HL-60/S4 (cell line): ENCODE results near the gene ZRANB3.
"Not testable (repeated sequence)": the region's sequence is repeated elsewhere in the genome, so short reads cannot be mapped to it uniquely, and the experiment has no call there.

Experiments used
- in situ Hi-C: fragments of 300-500 bp; cut with MboI; formaldehyde crosslinking; loops from 2 replicates; pipeline ENCODE4 v1.14.3; 2022; ENCODE audit warnings: low sequenced_read_pairs

Gene ZRANB3

GRCh38 chr2:135494503-135494902 is 36.5 kb downstream of the ZRANB3 start:
- in situ Hi-C loops, result no loop called here

GRCh38 chr2:135490376-135490775 is 40.6 kb downstream of the ZRANB3 start:
- in situ Hi-C loops, result no loop called here

DNA sequence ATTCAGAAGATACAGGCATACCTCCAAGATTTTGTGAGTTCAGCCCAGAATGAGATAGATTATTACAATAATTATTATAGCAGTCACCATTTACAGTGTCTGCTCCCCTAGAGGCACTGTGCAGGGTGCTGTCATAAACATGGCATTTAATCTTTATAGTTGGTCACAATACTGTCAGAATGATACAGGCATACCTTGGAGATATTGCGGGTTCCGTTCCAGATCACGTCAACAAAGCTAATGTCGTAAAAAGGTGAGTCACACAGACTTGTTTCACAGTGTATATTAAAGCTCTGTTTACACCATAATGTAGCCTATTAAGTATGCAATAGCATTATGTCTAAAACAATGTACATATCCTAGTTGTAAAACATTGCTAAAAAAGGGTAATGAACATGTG is 45.6 kb downstream of the ZRANB3 start:
- in situ Hi-C loops, result no loop called here

- in situ Hi-C loops, result no loop called here
Observed at GRCh38 chr2:135475128-135475527, 55.9 kb downstream of the ZRANB3 start.

GRCh38 chr2:135473567-135473966 is 57.5 kb downstream of the ZRANB3 start:
- in situ Hi-C loops, result loop anchor here (25.0 kb wide), 1 partner anchor 239 kb away; no protein-coding TSS in a partner anchor

GRCh38 chr2:135471106-135471505 is 59.9 kb downstream of the ZRANB3 start:
- in situ Hi-C loops, result loop anchor here (25.0 kb wide), 1 partner anchor 241 kb away; no protein-coding TSS in a partner anchor

- in situ Hi-C loops, result loop anchor here (25.0 kb wide), 1 partner anchor 255 kb away; no protein-coding TSS in a partner anchor
Observed at GRCh38 chr2:135457279-135457678, 73.7 kb downstream of the ZRANB3 start.

DNA sequence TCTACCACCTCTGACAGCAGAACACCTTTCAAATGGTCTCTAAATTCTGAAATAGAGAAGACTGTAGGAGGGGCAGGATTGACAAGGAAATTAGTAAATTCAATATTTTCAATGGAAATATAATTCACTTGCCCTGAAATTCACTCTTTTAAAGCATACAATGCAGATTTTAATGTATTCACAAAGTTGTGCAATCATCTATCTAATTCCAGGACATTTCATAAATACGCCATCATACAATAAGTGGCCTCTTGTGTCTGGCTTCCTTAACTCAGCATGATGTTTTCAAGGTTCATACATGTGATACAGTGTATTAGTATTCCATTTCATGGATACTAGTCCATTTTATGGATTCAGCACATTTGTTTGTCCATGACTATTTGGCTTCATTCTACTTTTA is 74.2 kb downstream of the ZRANB3 start:
- in situ Hi-C loops, result loop anchor here (25.0 kb wide), 1 partner anchor 255 kb away; no protein-coding TSS in a partner anchor

- in situ Hi-C loops, result loop anchor here (25.0 kb wide), 1 partner anchor 256 kb away; no protein-coding TSS in a partner anchor
Observed at GRCh38 chr2:135456431-135456830, 74.6 kb downstream of the ZRANB3 start.

DNA sequence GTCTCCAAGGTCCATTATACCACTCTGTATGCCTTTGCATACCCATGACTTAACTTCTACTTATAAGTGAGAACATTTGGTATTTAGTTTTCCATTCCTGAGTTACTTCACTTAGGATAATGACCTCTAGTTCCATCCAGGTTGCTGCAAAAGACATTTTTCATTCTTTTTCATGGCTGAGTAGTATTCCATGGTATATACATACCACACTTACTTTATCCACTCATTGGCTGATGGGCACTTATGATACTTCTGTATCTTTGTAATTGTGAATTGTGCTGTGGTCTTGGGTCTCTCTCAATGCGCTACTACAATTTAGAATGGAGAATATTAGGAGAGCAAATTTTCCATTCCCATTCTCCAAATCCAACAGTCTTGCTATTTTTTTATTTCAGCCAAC is 76.4 kb downstream of the ZRANB3 start:
- in situ Hi-C loops, result loop anchor here (25.0 kb wide), 1 partner anchor 258 kb away; no protein-coding TSS in a partner anchor

DNA sequence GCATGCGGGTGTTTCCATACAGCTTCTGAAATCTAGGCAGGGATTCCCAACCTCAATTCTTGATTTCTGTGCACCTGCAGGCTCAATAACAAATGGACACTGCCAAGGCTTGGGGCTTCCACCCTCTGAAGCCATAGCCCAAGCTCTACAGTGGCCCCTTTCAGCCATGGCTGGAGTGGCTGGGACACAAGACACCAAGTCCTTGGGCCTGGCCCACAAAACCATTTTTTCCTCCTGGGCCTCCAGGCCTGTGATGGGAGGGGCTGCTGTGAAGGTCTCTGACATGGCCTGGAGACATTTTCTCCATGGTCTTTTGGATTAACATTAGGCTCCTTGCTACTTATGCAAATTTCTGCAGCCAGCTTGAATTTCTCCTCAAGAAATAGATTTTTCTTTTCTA is 78.0 kb downstream of the ZRANB3 start:
- in situ Hi-C loops, result loop anchor here (25.0 kb wide), 1 partner anchor 259 kb away; no protein-coding TSS in a partner anchor

DNA sequence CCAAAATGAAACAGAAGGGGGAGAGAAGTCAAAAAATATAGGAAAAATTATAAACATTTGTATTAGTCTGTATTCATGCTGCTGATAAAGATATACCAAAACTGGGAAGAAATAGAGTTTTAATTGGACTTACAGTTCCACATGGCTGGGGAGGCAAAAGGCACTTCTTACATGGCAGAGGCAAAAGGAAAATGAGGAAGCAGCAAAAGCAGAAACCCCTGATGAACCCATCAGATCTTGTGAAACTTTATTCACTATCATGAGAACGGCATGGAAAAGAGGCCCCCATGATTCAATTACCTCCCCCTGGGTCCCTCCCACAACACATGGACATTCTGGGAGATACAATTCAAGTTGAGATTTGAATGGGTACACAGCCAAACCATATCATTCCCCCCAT is 79.1 kb downstream of the ZRANB3 start:
- in situ Hi-C loops, result loop anchor here (25.0 kb wide), 1 partner anchor 260 kb away; no protein-coding TSS in a partner anchor

DNA sequence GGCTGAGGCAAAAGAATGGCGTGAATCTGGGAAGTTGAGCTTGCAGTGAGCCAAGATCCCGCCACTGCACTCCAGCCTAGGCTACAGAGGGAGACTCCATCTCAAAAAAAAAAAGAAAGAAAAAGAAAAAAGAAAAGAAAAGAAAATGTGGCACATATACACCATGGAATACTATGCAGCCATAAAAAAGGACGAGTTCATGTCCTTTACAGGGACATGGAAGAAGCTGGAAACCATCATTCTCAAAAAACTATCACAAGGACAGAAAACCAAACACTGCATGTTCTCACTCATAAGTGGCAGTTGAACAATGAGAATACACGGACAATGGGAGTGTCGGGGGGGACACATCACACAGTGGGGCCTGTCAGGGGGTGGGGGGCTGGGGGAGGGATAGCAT is 88.0 kb downstream of the ZRANB3 start:
- in situ Hi-C loops, result not testable (repeated sequence)

DNA sequence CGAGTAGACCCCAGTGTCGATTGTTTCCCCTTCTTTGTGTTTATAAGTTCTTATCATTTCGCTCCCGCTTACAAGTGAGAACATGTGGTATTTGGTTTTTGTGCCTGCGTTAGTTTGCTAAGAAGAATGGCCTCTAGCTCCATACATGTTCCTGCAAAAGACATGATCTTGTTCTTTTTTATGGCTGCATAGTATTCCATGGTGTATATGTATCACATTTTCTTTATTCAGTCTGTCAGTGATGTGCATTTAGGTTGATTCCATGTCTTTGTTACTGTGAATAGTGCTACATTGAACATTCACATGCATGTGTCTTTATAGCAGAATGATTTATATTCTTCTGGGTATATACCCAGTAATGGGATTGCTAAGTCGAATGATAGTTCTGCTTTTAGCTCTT is 95.9 kb downstream of the ZRANB3 start:
- in situ Hi-C loops, result not testable (repeated sequence)

- in situ Hi-C loops, result no loop called here
Observed at GRCh38 chr2:135424849-135425248, 106.2 kb downstream of the ZRANB3 start.

DNA sequence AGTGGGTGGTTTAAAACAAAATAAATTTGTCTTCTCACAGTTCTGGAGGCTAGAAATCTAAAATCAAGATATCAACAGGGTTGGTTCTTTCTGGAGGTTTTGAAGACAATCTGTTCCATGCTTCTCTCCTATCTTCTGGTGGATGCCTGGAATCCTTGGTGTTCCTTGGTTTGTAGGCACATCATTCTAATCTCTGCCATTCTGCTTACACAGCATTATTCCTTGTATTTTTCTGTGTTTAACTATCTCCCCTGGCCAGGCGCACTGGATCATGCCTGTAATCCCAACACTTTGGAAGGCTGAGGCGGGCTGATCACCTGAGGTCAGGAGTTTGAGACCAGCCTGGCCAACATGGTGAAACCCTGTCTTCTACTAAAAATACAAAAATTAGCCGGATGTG is 108.1 kb downstream of the ZRANB3 start:
- in situ Hi-C loops, result no loop called here

- in situ Hi-C loops, result no loop called here
Observed at GRCh38 chr2:135411646-135412045, 119.4 kb downstream of the ZRANB3 start.

DNA sequence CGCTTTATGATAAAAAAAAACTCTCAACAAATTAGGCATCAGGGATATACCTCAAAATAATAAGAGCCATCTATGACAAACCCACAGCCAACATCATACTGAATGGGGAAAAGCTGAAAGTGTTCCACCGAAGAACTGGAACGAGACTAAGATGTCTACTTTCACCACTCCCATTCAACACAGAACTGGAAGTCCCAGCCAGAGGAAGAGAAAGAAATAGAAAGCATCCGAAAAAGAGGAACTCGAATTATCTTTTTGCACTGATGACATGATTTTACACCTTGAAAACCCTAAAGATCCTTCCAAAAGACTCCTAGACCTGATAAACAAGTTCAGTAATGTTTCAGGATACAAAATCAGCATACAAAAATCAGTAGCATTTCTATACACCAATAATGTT is 121.6 kb downstream of the ZRANB3 start:
- in situ Hi-C loops, result no loop called here

- in situ Hi-C loops, result not testable (repeated sequence)
Observed at GRCh38 chr2:135396259-135396658, 134.8 kb downstream of the ZRANB3 start.

DNA sequence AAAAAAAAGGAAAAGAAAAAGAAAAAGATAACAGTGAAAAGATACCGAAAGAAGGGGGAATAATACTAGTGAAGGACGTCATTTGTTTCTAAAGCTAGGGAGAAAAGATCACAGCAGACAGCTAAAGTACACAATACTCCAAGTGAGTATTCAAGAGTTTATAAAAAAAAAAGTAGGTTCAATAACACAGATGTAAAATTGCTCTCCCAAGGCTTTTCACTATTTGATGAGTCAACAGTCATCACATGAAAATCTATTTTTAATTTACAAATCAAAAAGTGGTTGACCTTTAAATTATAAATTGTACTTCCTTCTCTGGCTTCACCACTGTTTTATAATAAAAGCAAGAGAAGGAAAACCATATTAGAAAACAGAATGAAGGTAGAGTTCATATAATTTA is 144.0 kb downstream of the ZRANB3 start:
- in situ Hi-C loops, result no loop called here

DNA sequence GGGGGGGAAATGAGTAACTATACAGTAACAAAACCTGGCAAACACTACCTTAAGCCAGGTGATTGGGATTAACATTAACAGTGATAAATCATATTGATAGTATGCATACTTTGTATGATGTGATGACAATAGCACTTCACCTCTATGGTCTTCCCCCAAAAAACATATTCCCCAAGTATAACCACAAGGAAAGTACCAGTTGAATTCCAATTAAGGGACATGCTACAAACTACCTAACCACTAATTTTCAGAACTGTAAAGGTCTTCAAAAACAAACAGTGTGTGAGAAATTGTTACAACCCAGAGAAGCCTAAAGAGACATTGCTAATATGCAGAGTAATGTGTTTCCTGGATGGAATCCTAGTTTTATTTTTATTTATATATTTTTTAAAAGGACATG is 152.4 kb downstream of the ZRANB3 start:
- in situ Hi-C loops, result no loop called here

DNA sequence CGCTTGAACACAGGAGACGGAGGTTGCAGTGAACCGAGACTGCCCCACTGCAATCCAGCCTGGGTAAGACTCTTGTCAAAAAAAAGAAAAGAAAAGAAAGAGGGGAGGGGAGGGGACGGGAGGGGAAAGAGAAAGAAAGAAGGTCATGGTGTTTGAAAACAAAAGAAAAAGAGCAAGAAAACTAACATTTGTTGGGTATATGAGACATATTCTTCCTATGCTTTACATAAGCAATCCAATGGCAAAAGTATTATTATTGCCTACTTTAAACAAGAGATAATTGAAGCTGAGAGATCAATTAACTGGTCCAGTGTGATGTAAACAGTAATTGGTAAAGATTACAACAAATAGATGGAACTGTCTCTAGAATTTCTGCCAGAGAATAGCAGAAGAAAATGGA is 157.3 kb downstream of the ZRANB3 start:
- in situ Hi-C loops, result no loop called here

DNA sequence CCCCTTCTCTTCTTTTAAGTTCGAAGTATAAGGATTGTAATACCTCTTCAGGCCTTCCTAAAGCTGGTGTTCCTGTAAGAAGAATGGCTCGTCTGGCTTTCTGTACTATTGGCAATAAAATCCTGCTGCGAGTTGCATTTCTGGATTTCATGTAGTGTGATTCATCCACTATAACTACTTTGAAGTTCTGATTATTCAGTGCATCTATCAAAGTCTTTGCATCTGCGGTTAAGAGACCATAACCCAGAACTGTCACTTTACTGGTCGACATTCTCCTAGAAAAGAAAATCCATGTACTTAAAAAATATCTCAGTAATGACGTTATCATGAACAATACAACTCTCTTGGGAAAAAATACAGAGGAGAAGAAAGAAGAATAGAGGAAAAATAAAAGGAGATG is 181.1 kb downstream of the ZRANB3 start:
- in situ Hi-C loops, result no loop called here
